ENCODE measurements around the gene LTB4R2.

DNA sequence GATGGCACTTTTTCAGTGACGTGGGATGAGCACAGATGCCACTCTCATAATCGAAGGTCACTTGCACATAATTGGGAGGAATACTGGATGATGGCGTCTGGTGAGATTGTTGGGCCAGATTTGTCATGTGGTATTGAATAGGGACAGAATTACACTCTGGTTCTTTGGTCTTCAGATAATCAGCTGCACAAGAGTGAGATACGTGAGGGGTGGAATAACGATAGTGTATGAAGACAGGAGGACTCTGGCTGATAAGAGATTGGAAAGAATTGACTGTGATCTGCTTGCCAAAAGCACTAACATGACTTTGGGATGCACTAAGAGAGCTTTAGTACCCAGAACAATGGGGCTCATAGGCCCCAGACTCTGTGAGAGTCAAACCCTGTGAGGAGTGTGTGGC is 31.5 kb upstream of the LTB4R2 start:
- TF ChIP-seq, protein P1, sequence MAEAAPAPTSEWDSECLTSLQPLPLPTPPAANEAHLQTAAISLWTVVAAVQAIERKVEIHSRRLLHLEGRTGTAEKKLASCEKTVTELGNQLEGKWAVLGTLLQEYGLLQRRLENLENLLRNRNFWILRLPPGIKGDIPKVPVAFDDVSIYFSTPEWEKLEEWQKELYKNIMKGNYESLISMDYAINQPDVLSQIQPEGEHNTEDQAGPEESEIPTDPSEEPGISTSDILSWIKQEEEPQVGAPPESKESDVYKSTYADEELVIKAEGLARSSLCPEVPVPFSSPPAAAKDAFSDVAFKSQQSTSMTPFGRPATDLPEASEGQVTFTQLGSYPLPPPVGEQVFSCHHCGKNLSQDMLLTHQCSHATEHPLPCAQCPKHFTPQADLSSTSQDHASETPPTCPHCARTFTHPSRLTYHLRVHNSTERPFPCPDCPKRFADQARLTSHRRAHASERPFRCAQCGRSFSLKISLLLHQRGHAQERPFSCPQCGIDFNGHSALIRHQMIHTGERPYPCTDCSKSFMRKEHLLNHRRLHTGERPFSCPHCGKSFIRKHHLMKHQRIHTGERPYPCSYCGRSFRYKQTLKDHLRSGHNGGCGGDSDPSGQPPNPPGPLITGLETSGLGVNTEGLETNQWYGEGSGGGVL (tag by site-specific recombination; IDR thresholded peaks at IDR 0.05) = no peak
- TF ChIP-seq ZBTB10 (tag by site-specific recombination; IDR thresholded peaks at IDR 0.05) (no peak), ZNF600 (tag by site-specific recombination; IDR thresholded peaks at IDR 0.05) (no peak), KLF10 (tag by site-specific recombination; IDR thresholded peaks at IDR 0.05) (no peak), SETDB1 (IDR thresholded peaks at IDR 0.05; ENCODE audit: insufficient read length, low read length) (no peak)
- TF ChIP-seq, protein P2, sequence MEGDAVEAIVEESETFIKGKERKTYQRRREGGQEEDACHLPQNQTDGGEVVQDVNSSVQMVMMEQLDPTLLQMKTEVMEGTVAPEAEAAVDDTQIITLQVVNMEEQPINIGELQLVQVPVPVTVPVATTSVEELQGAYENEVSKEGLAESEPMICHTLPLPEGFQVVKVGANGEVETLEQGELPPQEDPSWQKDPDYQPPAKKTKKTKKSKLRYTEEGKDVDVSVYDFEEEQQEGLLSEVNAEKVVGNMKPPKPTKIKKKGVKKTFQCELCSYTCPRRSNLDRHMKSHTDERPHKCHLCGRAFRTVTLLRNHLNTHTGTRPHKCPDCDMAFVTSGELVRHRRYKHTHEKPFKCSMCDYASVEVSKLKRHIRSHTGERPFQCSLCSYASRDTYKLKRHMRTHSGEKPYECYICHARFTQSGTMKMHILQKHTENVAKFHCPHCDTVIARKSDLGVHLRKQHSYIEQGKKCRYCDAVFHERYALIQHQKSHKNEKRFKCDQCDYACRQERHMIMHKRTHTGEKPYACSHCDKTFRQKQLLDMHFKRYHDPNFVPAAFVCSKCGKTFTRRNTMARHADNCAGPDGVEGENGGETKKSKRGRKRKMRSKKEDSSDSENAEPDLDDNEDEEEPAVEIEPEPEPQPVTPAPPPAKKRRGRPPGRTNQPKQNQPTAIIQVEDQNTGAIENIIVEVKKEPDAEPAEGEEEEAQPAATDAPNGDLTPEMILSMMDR (tag by site-specific recombination; IDR thresholded peaks at IDR 0.05) = no peak
